Large intestine (tissue), 3 donors: ENCODE measurements around the gene C6orf89. TPM values are rescaled to one million over a fixed set of nuclear protein-coding genes. Genes with fewer than 3 reads are reported as not detected.

Experiments
- DNase-seq, 2 donors: peaks; one replicate each; pipeline versions ENCODE4 v3.0.0 to v3.0.0-alpha.2; 2013
- H3K27ac ChIP-seq: one replicate; pipeline ENCODE4 v1.5.1; 2013; ENCODE audit warnings: low read length
- H3K27me3 ChIP-seq: 2 replicates; pipeline ENCODE4 v1.6.1; 2013; ENCODE audit warnings: low read length; ENCODE audit not compliant: control insufficient read depth, insufficient read depth
- H3K36me3 ChIP-seq: 2 replicates; pipeline ENCODE4 v1.6.1; 2013; ENCODE audit warnings: low read length; ENCODE audit not compliant: control insufficient read depth, insufficient read depth
- H3K4me1 ChIP-seq: one replicate; pipeline ENCODE4 v1.6.1; 2013; ENCODE audit warnings: low read length; ENCODE audit not compliant: control insufficient read depth, insufficient read depth
- H3K4me3 ChIP-seq: one replicate; pipeline ENCODE4 v1.5.1; 2013; ENCODE audit warnings: low read length
- H3K9me3 ChIP-seq: one replicate; pipeline ENCODE4 v1.6.1; 2013; ENCODE audit warnings: mild to moderate bottlenecking, low read depth, low read length, moderate library complexity; ENCODE audit not compliant: control insufficient read depth
- WGBS: methylation state at CpG from one replicate; pipeline ENCODE4 v1.1.5; 2013; ENCODE audit warnings: low lambda C conversion rate; ENCODE audit not compliant: insufficient coverage; 5-methylcytosine and 5-hydroxymethylcytosine counted together
- polyA plus RNA-seq: library from polyadenylated mRNA; unstranded; fragments of 120-200 nt; gene quantifications from one replicate; pipeline ENCODE4 v1.2.1, GENCODE V29; 2013

C6orf89 gene
- polyA plus RNA-seq, 1 donor, result 35.5 TPM

DNA sequence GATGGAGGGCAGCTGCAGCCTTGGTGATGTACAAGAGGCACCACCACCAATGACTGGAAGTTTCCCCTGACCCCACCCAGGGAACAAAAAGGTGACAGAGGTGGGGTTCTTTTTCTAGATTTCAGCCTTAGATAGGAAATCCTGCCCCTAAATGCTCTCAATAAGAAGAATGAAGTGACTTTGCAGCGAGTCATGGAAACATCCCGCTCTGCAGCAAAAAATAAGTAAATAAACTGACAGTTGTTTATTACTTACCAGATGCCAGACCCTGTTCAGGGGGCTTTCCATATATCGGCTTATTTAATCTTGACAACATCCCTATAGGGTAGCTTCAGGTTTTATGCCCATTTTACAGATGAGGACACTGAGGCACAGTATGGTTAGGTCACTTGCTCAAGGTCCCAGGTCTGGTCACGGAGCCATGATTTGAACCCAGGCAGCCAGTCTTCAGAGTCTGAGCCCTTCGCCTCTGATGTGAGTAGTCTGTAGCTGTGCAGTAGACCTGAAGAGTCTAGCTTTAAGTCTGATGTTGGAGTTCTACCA, 19.2 kb downstream of the C6orf89 start:
- no peak overlapping the region for H3K4me3 ChIP-seq
- DNase-seq, result no peak
- WGBS, result no CpG with 5 or more reads among the region's 5 CpGs
- H3K36me3 ChIP-seq, result peaks cover 39% of the 10 kb centered on the region
- H3K4me1 ChIP-seq, result no peaks in the 10 kb centered on the region
- H3K27ac ChIP-seq, result no peak overlapping the region
- H3K27me3 ChIP-seq, result no peaks in the 10 kb centered on the region
- no peaks in the 10 kb centered on the region for H3K9me3 ChIP-seq

DNA sequence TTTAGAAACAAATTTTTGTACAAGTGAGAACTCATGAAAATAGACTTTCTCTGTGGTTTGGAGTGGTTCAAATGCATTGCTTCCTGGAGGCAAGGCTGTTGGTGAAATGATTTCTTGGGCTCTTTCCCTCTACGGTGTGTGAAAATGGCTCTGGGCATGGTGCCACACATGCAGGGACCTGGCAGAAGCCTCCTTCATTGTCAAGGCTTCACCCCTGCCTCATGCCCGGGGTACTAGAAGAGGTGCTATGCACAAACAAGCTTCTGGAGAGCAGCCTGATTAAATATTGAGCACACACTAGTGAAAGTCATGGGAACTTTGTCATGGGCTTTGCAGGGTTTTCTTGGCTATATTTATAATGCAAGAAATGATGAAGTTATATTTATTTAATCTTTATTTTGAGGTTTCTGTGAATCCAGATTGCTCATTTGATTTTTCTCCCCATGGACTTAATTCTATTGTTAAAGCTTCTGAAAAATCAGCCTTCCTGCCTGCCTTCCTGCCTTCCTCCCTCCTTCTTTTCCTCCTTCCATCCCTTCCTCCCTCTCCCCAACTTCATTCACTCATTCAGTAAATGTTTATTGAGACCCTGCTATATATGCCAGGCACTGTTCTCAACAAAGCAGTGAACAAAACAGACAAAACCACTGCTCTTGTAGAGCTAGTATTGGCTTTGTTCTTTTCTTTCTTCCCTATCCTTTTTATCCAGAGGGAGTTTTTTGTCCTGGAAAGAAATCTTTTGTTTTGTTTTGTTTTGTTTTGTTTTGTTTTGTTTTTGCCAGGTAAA, 21.0 kb downstream of the C6orf89 start:
- Histone ChIP-seq H3K4me1 (no peaks in the 10 kb centered on the region), H3K4me3 (no peak overlapping the region), H3K27me3 (no peaks in the 10 kb centered on the region), H3K27ac (no peak overlapping the region), H3K36me3 (peaks cover 38% of the 10 kb centered on the region), H3K9me3 (no peaks in the 10 kb centered on the region)
- DNase-seq, result no peak
- WGBS, result no CpG with 5 or more reads among the region's 2 CpGs

DNA sequence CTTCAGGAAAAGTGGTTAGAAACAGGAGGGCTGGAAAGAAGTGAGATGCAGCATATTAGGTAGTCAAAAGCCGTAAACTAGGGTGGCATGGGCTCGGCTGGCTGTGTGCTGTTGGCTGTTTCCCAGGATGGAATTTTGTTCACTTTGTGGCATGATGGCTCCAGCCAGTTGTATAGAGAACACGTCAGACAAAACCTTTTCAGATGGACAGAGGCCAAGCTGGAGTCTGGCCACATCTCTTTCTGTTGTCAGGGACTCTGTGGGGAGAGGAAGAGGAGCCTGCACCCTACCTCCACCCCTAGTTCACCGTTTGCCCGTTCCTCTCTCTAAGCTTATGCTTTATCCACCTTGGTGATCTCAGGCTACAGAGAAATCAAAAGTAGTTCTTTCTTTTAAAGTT, 22.0 kb downstream of the C6orf89 start:
- DNase-seq, result peak in 1 of 2 donors; percentile 21
- no peak overlapping the region for H3K4me3 ChIP-seq
- no peaks in the 10 kb centered on the region for H3K9me3 ChIP-seq
- no CpG with 5 or more reads among the region's 5 CpGs for WGBS
- no peak overlapping the region for H3K27ac ChIP-seq
- H3K27me3 ChIP-seq, result no peaks in the 10 kb centered on the region
- H3K4me1 ChIP-seq, result no peaks in the 10 kb centered on the region
- H3K36me3 ChIP-seq, result peaks cover 38% of the 10 kb centered on the region

DNA sequence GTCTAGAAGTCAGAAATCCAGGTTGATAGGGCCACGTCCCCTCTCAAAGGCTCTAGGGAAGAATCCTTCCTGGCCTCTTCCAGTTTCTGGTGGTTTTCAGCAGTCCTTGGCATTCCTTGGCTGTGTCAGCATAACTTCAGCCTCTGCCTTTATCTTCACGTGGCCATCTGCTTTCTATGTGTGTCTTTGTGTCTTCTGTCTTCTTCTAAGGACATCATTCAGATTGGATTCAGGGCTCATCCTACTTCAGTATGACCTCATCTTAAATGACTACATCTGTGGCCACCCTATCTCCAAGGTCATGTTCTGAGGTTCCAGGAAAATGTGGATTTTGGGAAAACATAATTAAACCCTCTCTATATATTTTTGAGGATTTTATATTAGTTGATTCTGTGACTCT, 23.0 kb downstream of the C6orf89 start:
- Histone ChIP-seq H3K36me3 (peaks cover 38% of the 10 kb centered on the region), H3K27ac (no peak overlapping the region), H3K9me3 (no peaks in the 10 kb centered on the region), H3K4me3 (no peak overlapping the region), H3K4me1 (no peaks in the 10 kb centered on the region), H3K27me3 (no peaks in the 10 kb centered on the region)
- no CpG with 5 or more reads among the region's 2 CpGs for WGBS
- no peak for DNase-seq

DNA sequence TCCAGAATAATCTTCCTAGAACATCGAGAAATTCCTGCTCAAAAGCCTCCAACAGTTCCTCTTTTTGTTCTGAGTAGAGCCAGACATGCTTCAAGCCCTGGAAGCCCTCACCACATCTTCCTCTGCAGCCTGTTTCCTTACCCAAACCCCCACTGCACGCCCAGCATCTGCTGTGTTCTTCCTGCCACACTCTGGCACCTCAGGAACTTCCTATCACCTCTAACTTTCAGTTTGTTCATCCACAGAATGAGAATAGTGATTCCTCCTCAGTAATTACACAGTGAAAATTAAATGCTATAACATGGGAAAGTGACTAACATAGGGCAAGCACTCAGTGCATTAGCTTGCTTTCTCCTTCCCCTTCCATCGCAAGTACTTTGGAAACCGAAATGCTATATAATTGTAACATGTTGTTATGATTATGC, 26.3 kb downstream of the C6orf89 start:
- no peak overlapping the region for H3K4me3 ChIP-seq
- H3K27me3 ChIP-seq, result no peaks in the 10 kb centered on the region
- no peak for DNase-seq
- no peaks in the 10 kb centered on the region for H3K4me1 ChIP-seq
- 80% methylated on average over 1 of the region's 4 CpGs for WGBS
- H3K9me3 ChIP-seq, result no peaks in the 10 kb centered on the region
- no peak overlapping the region for H3K27ac ChIP-seq
- peaks cover 47% of the 10 kb centered on the region for H3K36me3 ChIP-seq

DNA sequence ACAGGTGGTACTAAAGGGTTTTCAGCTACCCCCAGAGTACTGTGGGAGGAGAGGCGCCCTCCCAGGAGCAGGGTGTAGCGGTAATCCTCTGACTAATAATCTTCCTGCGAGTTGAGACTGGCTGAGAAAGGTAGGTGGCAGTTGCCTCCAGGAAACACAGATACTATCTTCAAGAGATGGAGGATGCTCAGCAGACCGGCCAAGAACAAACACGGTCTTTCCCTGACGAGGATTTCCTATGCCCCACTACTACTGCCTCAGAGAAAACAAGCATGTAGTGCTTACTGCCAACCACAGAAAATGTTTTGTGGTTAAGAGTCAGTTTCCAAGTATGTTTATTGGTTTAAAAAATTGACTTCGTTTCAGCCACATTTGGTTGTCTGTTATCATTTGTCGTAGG, 26.8 kb downstream of the C6orf89 start:
- no peak for DNase-seq
- H3K4me1 ChIP-seq, result no peaks in the 10 kb centered on the region
- H3K9me3 ChIP-seq, result no peaks in the 10 kb centered on the region
- no peaks in the 10 kb centered on the region for H3K27me3 ChIP-seq
- peaks cover 52% of the 10 kb centered on the region for H3K36me3 ChIP-seq
- H3K27ac ChIP-seq, result no peak overlapping the region
- no peak overlapping the region for H3K4me3 ChIP-seq
- 89% methylated on average over 2 of the region's 8 CpGs for WGBS

DNA sequence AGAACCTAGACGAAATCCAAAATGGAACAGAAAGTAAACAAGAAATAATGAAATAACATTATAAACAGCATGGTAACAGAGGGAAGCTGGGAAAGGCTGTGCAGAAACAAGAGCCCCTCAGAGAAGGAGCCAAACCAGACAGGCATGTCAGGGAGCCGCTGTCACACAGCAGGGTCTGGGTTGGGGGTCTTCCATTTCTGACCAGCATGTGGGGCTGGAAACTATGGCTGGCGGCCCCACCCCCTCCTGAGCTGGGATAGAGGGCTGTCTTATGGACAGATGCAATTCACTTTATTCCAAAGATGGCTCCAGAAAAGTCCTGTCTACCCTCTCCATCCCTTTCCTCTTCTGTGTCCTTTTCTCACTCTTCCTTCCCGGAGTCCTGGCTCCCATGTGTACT, 27.3 kb downstream of the C6orf89 start:
- Histone ChIP-seq H3K27ac (no peak overlapping the region), H3K4me3 (no peak overlapping the region), H3K36me3 (peaks cover 55% of the 10 kb centered on the region), H3K4me1 (no peaks in the 10 kb centered on the region), H3K9me3 (no peaks in the 10 kb centered on the region), H3K27me3 (no peaks in the 10 kb centered on the region)
- WGBS, result 100% methylated on average over 1 of the region's 4 CpGs
- no peak for DNase-seq

DNA sequence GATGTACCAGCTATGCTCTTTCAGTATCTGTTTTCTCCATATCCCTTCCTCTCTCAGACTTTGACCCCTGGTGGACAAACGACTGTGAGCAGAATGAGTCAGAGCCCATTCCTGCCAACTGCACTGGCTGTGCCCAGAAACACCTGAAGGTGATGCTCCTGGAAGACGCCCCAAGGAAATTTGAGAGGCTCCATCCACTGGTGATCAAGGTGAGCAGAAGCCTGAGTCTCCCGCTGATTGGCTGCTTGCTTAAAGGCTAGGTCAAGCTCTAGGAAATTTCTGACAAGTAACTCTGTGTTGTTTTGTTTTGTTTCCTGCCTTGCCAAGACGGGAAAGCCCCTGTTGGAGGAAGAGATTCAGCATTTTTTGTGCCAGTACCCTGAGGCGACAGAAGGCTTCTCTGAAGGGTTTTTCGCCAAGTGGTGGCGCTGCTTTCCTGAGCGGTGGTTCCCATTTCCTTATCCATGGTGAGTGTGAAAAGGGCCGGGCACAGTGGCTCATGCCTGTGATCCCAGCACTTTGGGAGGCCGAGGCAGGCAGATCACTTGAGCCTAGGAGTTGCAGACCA, 28.6 kb downstream of the C6orf89 start:
- peak overlapping the region; percentile 39 for H3K27ac ChIP-seq
- H3K4me1 ChIP-seq, result no peaks in the 10 kb centered on the region
- H3K27me3 ChIP-seq, result no peaks in the 10 kb centered on the region
- DNase-seq, result peak; percentile 77 to 85
- H3K36me3 ChIP-seq, result peaks cover 64% of the 10 kb centered on the region
- no CpG with 5 or more reads among the region's 10 CpGs for WGBS
- no peak overlapping the region for H3K4me3 ChIP-seq
- no peaks in the 10 kb centered on the region for H3K9me3 ChIP-seq

DNA sequence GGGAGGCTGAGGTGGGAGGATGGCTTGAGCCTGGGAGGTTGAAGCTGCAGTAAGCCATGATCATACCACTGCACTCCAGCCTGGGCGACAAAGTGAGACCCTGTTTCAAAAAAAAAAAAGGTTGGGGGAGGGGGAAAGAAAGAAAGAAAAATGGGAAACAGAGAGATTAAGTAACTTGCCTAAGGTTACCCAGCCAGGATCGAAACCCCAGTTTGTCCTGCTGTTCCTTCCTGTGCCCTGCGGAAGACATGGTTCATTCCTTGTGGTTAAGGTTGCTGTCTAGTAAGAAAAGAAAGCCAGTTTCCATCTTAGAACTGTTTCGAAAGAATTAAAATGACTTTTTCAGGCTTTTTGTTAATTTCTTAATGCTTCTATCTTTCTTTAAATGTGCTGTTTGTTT, 29.8 kb downstream of the C6orf89 start:
- H3K4me1 ChIP-seq, result no peaks in the 10 kb centered on the region
- H3K9me3 ChIP-seq, result no peaks in the 10 kb centered on the region
- no peak overlapping the region for H3K4me3 ChIP-seq
- H3K27ac ChIP-seq, result no peak overlapping the region
- no peaks in the 10 kb centered on the region for H3K27me3 ChIP-seq
- peaks cover 74% of the 10 kb centered on the region for H3K36me3 ChIP-seq
- no peak for DNase-seq
- no CpG with 5 or more reads among the region's 4 CpGs for WGBS

DNA sequence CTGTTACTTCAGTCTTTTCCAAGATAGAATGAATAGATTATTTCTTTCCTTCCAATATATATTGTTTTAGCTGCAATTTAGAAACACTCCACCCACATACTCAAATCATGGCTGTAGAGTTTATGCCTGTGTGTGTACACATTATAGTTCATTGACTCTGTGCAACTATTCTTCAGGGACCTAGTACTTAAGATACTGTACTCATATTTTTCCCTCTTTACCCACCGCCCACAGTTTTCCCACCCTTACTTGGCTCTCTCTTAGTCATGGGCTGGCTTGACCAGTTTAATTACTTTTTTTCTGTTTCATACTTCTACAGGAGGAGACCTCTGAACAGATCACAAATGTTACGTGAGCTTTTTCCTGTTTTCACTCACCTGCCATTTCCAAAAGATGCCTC, 30.4 kb downstream of the C6orf89 start:
- no peak for DNase-seq
- no peak overlapping the region for H3K27ac ChIP-seq
- no peak overlapping the region for H3K4me3 ChIP-seq
- peaks cover 78% of the 10 kb centered on the region for H3K36me3 ChIP-seq
- 94% methylated on average over 2 of the region's 2 CpGs for WGBS
- H3K9me3 ChIP-seq, result no peaks in the 10 kb centered on the region
- no peaks in the 10 kb centered on the region for H3K27me3 ChIP-seq
- no peaks in the 10 kb centered on the region for H3K4me1 ChIP-seq
